Coronary artery (tissue), 2 donors: Measurements from ENCODE around the gene DDC.

Experiments
- DNase-seq: peaks from one replicate; pipeline ENCODE4 v3.0.0-alpha.2; 2017; ENCODE audit warnings: low spot score
- H3K27ac ChIP-seq, 2 donors: fragments of 200-600 bp; sonication (generic); one replicate each; pipeline ENCODE4 v1.5.1; 2016 to 2019
- H3K4me3 ChIP-seq: fragments of 200-600 bp; sonication (generic); 2 replicates; pipeline ENCODE4 v1.5.1; 2016; ENCODE audit warnings: mild to moderate bottlenecking, moderate library complexity
- CTCF ChIP-seq: fragments of 200-600 bp; sonication (generic); IDR thresholded peaks from one replicate; pipeline ENCODE4 v1.5.1; 2019; ENCODE audit warnings: antibody characterized with exemption

DDC gene

GRCh38 chr7:50431722-50432305 is 133.4 kb downstream of the DDC start:
- Histone ChIP-seq H3K27ac (no peak overlapping the region), H3K4me3 (no peak overlapping the region)
- TF ChIP-seq CTCF, result no peak
- no peak for DNase-seq

DNA sequence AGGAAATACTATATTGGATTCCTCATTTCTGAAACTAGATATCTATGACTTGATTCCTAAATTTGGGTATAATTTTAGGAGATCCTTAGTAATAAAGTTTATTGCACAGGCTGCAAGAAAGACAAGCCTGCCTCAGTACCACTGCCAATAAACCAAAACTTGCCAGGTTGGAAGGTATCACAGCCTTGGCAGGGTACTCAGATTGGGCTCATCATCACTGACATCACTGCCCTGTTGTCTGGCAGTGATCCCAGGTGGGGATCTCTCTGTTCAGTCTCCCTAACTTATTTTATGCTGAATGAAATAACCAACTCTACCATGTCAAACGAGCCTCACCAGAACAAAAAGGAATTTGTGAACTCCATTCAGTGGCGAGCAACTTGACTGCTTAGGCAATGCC is 133.9 kb downstream of the DDC start:
- no peak for TF ChIP-seq CTCF
- DNase-seq, result no peak
- Histone ChIP-seq H3K27ac (no peak overlapping the region), H3K4me3 (no peak overlapping the region)

GRCh38 chr7:50428911-50429310 is 136.3 kb downstream of the DDC start:
- Histone ChIP-seq H3K4me3 (no peak overlapping the region), H3K27ac (no peak overlapping the region)
- TF ChIP-seq CTCF, result no peak
- DNase-seq, result no peak

DNA sequence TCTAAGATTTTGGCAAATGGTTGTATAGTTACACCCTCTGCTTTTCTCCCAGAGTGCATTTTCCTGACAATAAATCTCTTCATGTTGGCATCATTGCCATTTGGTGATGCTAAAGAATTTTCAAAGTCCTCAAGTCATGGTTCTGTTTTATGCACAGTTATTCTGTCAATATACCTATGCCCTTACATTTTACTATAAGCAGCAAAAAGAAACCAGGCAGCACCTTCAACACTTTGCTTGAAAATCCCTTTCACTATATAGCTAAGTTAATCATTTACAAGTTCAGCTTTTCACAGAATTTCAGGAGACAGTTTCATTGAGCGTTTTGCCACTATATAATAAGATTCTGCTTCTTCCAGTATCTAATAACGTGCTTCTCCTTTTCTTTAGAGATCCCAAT is 137.7 kb downstream of the DDC start:
- no peak overlapping the region for H3K4me3 ChIP-seq
- no peak for TF ChIP-seq CTCF
- no peak overlapping the region for H3K27ac ChIP-seq
- no peak for DNase-seq

GRCh38 chr7:50426280-50427045 is 138.7 kb downstream of the DDC start:
- H3K27ac ChIP-seq, result no peak overlapping the region
- DNase-seq, result no peak
- H3K4me3 ChIP-seq, result no peak overlapping the region
- TF ChIP-seq CTCF, result no peak

DNA sequence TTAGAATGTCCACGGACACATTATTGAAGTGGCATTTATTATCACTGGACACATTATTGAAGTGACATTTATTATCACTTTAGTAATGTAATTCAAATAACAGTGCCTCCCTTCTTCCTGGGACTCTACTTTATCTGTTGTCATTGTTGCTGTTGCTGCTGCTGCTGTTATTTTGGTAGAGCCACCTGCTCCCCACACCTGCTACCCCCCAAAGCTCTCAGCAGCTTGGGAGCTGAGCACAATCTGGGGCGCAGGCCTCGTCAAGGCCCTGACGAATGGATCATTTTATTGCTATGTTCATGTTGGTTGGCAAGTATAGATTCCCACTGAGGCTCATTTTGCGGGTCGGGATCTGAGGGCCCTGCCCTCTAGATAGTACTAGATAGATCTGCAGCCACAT is 139.9 kb downstream of the DDC start:
- no peak overlapping the region for H3K27ac ChIP-seq
- TF ChIP-seq CTCF, result no peak
- no peak overlapping the region for H3K4me3 ChIP-seq
- DNase-seq, result no peak

- TF ChIP-seq CTCF, result no peak
- no peak overlapping the region for H3K27ac ChIP-seq
- H3K4me3 ChIP-seq, result no peak overlapping the region
- DNase-seq, result no peak
These were observed 141.3 kb downstream of the DDC start for GRCh38 chr7:50423860-50424259.
